ENCODE measurements around the gene RPL29. TPM values are rescaled to one million over a fixed set of nuclear protein-coding genes. Genes with fewer than 3 reads are reported as not detected.
"Not testable (repeated sequence)": the region's sequence is repeated elsewhere in the genome, so short reads cannot be mapped to it uniquely, and the experiment has no call there.

Gene RPL29
- total RNA-seq, 2 experiments from 2014 or later, result 1,843 to 1,901 TPM

DNA sequence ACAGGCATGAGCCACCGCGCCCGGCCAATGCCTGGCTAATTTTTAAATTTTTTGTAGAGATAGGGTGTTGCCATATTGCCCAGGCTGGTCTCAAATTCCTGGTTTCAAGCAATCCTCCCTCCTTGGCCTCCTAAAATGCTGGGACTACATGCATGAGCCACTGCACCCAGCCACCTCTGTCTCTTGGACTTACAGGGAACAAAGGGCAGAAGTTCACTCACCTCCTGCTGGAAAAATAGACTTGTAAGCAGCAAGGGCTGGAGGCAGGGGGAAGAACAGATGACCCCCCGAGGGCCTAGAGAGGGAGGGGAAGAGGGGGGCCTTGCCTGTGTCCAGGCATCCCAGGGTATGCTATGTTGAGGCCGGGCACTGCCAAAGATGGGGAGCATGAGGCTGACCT, 38.5 kb upstream of the RPL29 start:
- no peaks in the 10 kb centered on the region for H3K27me3 Mint-ChIP-seq
- intact Hi-C loops (cut with DNase I, micrococcal nuclease), result no loop called here
- Histone ChIP-seq H3K4me1 (ENCODE audit: insufficient read depth, low read length) (no peaks in the 10 kb centered on the region), H3K27ac (ENCODE audit: low read depth in 1 of 2, low read length in 2 of 2) (no peak overlapping the region), H3K4me3 (ENCODE audit: low read length) (no peak overlapping the region), H3K27me3 (ENCODE audit: control insufficient read depth in 1 of 2, insufficient read depth in 2 of 2, low read length in 2 of 2) (no peaks in the 10 kb centered on the region), H3K36me3 (ENCODE audit: insufficient read depth, low read length) (no peaks in the 10 kb centered on the region), H3K9me3 (ENCODE audit: control insufficient read depth in 1 of 2, insufficient read depth in 1 of 2, low read length in 2 of 2) (no peaks in the 10 kb centered on the region)
- H3K27ac Mint-ChIP-seq, result no peak overlapping the region
- H3K36me3 Mint-ChIP-seq (ENCODE audit: low read depth), result no peaks in the 10 kb centered on the region
- no peak for DNase-seq
- POLR2A ChIA-PET, result no interaction called here
- CTCF ChIA-PET, result no interaction called here
- no peaks in the 10 kb centered on the region for H3K9me3 Mint-ChIP-seq
- TF ChIP-seq, protein P1, sequence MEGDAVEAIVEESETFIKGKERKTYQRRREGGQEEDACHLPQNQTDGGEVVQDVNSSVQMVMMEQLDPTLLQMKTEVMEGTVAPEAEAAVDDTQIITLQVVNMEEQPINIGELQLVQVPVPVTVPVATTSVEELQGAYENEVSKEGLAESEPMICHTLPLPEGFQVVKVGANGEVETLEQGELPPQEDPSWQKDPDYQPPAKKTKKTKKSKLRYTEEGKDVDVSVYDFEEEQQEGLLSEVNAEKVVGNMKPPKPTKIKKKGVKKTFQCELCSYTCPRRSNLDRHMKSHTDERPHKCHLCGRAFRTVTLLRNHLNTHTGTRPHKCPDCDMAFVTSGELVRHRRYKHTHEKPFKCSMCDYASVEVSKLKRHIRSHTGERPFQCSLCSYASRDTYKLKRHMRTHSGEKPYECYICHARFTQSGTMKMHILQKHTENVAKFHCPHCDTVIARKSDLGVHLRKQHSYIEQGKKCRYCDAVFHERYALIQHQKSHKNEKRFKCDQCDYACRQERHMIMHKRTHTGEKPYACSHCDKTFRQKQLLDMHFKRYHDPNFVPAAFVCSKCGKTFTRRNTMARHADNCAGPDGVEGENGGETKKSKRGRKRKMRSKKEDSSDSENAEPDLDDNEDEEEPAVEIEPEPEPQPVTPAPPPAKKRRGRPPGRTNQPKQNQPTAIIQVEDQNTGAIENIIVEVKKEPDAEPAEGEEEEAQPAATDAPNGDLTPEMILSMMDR (IDR thresholded peaks at IDR 0.05), result no peak
- H3K4me1 Mint-ChIP-seq (ENCODE audit: low read depth), result no peaks in the 10 kb centered on the region
- no peak for ATAC-seq (ENCODE audit: poor library complexity)
- no peak overlapping the region for H3K4me3 Mint-ChIP-seq

DNA sequence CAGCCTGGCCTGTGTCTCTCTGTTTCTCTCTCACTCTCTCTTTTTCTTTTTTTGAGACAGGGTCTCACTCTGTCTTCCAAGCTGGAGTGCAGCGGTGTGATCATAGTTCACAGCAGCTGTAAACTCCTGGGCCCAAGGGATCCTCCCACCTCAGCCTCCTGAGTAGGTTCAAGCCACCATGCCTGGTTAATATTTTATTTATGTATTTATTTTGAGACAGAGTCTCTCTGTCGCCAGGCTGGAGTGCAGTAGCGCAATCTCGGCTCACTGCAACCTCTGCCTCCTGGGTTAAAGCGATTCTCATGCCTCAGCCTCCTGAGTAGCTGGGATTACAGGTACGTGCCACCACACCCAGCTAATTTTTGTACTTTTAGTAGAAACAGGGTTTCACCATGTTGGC, 38.1 kb upstream of the RPL29 start:
- intact Hi-C loops (cut with DNase I, micrococcal nuclease); H3K27me3 Mint-ChIP-seq; H3K36me3 ChIP-seq (ENCODE audit: insufficient read depth, low read length); H3K27me3 ChIP-seq (ENCODE audit: control insufficient read depth in 1 of 2, insufficient read depth in 2 of 2, low read length in 2 of 2); H3K9me3 Mint-ChIP-seq; H3K27ac ChIP-seq (ENCODE audit: low read depth in 1 of 2, low read length in 2 of 2); H3K27ac Mint-ChIP-seq; DNase-seq; POLR2A ChIA-PET; H3K4me1 ChIP-seq (ENCODE audit: insufficient read depth, low read length); H3K4me1 Mint-ChIP-seq (ENCODE audit: low read depth); H3K9me3 ChIP-seq (ENCODE audit: control insufficient read depth in 1 of 2, insufficient read depth in 1 of 2, low read length in 2 of 2); CTCF ChIA-PET; H3K4me3 Mint-ChIP-seq; H3K4me3 ChIP-seq (ENCODE audit: low read length); ATAC-seq (ENCODE audit: poor library complexity); H3K36me3 Mint-ChIP-seq (ENCODE audit: low read depth): not testable (repeated sequence)

GRCh38 chr3:52032702-52033408, 37.2 kb upstream of the RPL29 start:
- H3K27me3 Mint-ChIP-seq, result no peaks in the 10 kb centered on the region
- intact Hi-C loops (cut with DNase I, micrococcal nuclease), result no loop called here
- no peak overlapping the region for H3K4me3 Mint-ChIP-seq
- TF ChIP-seq, protein P1 (IDR thresholded peaks at IDR 0.05), result no peak
- H3K36me3 Mint-ChIP-seq (ENCODE audit: low read depth), result no peaks in the 10 kb centered on the region
- Histone ChIP-seq H3K36me3 (ENCODE audit: insufficient read depth, low read length) (no peaks in the 10 kb centered on the region), H3K27ac (ENCODE audit: low read depth in 1 of 2, low read length in 2 of 2) (no peak overlapping the region), H3K27me3 (ENCODE audit: control insufficient read depth in 1 of 2, insufficient read depth in 2 of 2, low read length in 2 of 2) (no peaks in the 10 kb centered on the region), H3K4me3 (ENCODE audit: low read length) (no peak overlapping the region), H3K9me3 (ENCODE audit: control insufficient read depth in 1 of 2, insufficient read depth in 1 of 2, low read length in 2 of 2) (no peaks in the 10 kb centered on the region), H3K4me1 (ENCODE audit: insufficient read depth, low read length) (no peaks in the 10 kb centered on the region)
- no peak overlapping the region for H3K27ac Mint-ChIP-seq
- ChIA-PET CTCF (no interaction called here), POLR2A (no interaction called here)
- H3K4me1 Mint-ChIP-seq (ENCODE audit: low read depth), result no peaks in the 10 kb centered on the region
- ATAC-seq (ENCODE audit: poor library complexity) (no peak), DNase-seq (no peak)
- no peaks in the 10 kb centered on the region for H3K9me3 Mint-ChIP-seq

- H3K4me1 ChIP-seq (ENCODE audit: insufficient read depth, low read length), result no peaks in the 10 kb centered on the region
- H3K27me3 ChIP-seq (ENCODE audit: control insufficient read depth in 1 of 2, insufficient read depth in 2 of 2, low read length in 2 of 2), result no peaks in the 10 kb centered on the region
- Mint-ChIP-seq H3K9me3 (no peaks in the 10 kb centered on the region), H3K4me3 (no peak overlapping the region), H3K27me3 (no peaks in the 10 kb centered on the region), H3K4me1 (ENCODE audit: low read depth) (no peaks in the 10 kb centered on the region), H3K36me3 (ENCODE audit: low read depth) (no peaks in the 10 kb centered on the region), H3K27ac (no peak overlapping the region)
- intact Hi-C loops (cut with DNase I, micrococcal nuclease), result no loop called here
- H3K4me3 ChIP-seq (ENCODE audit: low read length), result no peak overlapping the region
- H3K36me3 ChIP-seq (ENCODE audit: insufficient read depth, low read length), result no peaks in the 10 kb centered on the region
- no peak overlapping the region for H3K27ac ChIP-seq (ENCODE audit: low read depth in 1 of 2, low read length in 2 of 2)
- ATAC-seq (ENCODE audit: poor library complexity) (no peak), DNase-seq (no peak)
- CTCF ChIA-PET, result no interaction called here
- H3K9me3 ChIP-seq (ENCODE audit: control insufficient read depth in 1 of 2, insufficient read depth in 1 of 2, low read length in 2 of 2), result no peaks in the 10 kb centered on the region
- TF ChIP-seq, protein P1 (IDR thresholded peaks at IDR 0.05), result no peak
- POLR2A ChIA-PET, result no interaction called here
Measured at GRCh38 chr3:52031896-52032295, 36.2 kb upstream of the RPL29 start.

All from CD4-positive, alpha-beta T cell (primary cell).